DMS79 treated with DMSO at 0.1 percent for 48 hours (cell line): Measurements from ENCODE around the gene DNASE1L1.

Experiments used
- DNase-seq: peaks from one replicate; lab custom pipeline; 2025; lab: John Stamatoyannopoulos, UW

DNASE1L1 gene, protein sequence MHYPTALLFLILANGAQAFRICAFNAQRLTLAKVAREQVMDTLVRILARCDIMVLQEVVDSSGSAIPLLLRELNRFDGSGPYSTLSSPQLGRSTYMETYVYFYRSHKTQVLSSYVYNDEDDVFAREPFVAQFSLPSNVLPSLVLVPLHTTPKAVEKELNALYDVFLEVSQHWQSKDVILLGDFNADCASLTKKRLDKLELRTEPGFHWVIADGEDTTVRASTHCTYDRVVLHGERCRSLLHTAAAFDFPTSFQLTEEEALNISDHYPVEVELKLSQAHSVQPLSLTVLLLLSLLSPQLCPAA

DNA sequence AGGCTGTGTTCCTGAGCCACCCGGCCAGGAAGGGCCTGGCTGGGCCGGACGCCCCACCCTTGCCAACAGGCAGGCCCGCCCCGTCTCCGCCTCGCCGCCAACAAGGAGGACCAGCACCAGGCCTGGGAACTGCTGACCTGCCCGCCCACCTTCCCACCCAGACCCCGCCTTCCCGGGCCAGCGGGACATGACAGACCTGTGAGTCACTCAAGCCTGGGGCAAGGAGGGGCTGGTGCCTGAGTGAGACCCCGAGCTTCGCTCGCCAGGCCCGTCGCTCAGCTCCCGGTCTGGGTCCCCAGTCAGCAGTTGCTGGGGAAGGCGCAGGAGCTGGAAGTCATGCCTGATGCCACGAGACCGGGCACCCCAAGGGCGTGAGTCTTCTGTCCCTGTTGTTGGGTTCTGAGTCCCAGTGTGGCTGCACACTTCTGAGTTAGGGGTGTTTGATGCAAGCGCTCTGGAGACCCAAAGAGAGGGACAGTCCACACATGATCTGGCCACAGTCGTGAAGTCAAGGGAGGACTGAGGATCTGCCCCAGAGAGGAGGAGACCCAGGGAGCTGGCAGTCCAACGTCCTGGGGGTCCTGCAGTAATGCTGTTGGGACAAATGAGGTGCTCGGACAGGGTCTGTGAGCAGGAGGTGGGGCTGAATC is at the start of gene DNASE1L1:
TSS of gene DNASE1L1 (minus strand) at position 33 of the 650 bp plus-strand sequence. CDS start 3,686 bp downstream, outside the sequence.
- DNase-seq: no peak

DNA sequence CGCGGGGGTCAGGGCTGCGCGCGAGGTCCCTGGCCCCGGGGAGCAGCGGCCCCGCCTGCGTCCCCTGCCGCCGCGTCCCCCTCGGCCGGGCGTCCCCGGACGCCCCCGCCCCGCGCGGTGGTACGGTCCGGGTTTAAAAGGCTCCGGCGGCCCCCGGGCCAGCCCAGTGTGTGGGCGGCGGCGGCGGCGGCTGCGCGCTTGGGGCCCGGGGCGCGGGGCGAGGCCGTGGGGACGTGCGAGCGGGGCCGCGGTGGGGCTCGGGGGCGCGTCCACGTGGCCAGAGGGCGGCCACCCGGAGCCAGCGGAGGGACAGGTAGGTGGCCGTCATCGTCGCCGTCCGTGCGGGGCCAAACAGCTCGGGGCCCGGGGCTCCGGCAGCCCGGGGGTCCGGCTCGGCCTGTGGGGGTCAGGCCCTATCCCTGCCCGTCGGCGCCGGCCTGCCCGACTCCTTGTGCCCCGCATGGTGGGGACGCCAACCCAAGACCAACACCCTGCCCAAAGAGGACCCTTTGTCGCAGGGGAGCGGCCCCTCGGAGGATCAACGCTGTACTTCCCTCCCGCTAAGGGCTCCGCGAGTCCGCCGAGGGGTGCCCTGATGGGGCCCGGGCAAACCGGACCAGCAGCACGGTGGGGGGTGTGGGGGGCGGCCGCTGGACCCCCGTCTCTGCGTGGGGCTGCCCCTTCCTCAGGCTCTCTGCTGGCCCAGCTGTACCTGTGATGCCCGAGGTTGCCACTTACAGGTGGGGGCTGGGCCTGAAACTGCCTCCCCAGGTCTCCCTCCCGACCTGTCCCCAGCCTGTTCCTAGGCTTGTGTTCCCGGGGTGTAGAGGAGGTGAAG is 49.3 kb upstream of the DNASE1L1 start, which contains the start of gene PLXNA3:
TSS of gene PLXNA3 (plus strand) at position 166 of the 838 bp plus-strand sequence. CDS start 1,903 bp downstream, outside the sequence.
- no peak for DNase-seq

DNA sequence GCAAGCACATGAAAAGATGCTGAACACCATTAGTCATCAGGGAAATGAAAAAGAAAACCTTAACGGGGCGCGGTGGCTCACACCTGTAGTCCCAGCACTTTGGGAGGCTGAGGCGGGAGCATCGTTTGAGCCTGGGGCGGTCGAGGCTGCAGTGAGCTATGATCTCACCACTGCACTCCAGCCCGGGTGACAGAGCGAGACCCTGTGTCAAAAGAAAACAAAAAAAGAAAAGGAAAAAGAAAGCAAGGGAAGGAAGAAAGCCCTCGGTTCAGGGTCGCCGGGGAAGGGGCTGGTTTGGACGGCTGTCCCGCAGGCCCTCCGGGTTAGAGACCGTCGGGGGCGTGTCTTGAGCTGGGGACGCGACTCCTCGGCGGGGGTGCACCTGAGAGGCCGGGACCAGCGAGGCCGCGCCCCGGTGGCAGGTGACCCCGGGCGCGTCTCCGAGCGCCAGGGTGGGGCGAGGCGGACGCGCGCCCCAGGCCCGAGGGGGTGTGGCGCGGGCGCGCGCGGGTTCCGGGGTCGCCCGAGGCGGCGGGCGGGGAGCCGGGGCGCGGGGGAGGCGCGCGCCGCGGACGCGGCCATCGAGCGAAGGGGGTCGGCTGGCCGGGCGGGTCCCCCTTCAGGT is 48.5 kb upstream of the DNASE1L1 start:
- peak; percentile 28 for DNase-seq

DNA sequence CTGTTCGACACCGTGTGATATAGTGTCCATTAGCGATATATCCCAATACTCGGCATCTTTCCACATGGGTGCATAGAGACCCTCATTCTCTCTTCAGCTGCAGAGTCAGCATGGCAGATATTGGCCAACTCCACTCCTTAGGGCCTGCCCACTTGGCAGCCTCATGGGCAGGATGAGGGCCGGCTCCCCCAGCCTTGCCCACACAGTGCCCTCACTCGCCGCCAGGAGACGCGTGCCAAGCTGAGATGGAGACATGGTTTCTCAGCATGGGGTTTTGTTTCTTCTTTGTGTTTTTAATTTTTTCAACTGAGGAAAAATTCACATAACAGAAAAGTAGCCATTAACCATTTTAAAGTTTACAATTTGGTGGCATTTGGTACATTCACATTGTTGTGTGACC is 43.8 kb upstream of the DNASE1L1 start:
- no peak for DNase-seq

DNA sequence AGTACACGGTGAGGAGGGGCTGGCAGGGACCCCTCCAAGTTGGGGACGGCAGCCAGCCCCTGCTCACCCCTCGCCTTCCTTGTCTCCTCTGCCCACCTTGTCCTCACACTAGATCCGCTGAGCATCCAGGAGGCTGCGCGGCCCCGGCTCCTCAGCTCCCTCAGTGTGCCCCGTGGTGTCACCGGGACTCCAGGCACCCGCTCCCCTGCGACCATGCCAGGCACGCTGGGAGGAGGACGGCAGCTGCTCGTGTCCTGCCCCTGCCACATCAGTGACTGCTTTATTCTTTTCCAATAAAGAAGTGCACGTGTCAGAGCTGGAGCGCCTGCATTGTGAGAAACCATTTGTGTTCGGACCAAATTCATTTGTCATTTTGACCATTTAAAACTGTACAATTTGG is 41.3 kb upstream of the DNASE1L1 start:
- DNase-seq: no peak

DNA sequence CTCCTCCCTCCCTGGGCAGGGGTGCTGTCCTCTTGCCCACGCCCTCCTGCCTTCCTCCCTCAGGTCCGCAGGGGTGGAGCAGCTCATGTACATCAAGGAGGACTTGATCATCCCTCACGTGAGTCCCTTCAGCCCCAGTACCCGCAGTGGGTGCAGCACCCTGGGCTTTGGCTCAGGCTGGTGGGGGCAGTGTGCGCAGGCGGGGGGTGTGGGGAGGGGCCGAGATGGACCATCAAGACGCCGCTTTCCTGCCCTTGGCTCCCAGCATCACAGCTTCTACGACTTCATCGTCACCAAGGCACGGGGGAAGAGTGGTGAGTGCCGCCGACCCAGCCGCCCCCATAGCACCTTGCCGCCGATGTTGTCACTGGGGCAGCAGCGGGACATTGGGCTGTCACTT is 40.6 kb upstream of the DNASE1L1 start:
- no peak for DNase-seq

DNA sequence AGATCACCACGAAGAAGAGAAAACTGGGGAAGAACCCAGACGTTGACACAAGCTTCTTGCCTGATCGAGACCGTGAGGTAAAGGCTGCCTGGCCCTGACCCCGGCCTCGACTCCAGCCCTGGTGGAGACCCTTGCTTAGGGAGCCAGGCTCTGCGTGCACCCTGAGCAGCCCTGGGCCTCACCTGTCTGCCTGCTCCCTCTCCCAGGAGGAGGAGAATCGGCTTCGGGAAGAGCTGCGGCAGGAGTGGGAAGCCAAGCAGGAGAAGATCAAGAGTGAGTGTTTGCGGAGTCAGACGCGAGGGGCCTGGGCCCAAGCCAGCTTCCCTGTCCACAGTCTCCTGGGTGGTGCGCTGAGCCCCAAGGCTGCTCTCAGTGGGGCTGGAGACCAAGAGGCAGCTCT is 39.4 kb upstream of the DNASE1L1 start:
- no peak for DNase-seq

DNA sequence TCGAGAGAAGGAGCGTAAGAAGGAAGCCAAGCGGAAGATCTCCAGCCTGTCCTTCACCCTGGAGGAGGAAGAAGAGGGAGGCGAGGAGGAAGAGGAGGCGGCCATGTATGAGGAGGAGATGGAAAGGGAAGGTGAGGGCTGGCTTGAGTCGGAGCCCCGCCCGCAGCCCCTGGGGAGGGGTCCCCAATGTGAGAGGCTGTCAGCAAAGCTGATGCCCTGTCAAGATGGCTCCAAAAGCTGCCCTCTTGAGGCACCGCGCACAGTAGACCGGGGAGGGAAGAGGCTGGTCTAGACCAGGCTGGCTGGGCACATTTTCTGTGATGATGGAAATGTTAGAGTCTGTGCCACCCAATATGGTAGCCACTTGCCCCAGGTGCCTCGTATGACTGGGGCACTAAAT is 37.4 kb upstream of the DNASE1L1 start:
- DNase-seq: no peak

DNA sequence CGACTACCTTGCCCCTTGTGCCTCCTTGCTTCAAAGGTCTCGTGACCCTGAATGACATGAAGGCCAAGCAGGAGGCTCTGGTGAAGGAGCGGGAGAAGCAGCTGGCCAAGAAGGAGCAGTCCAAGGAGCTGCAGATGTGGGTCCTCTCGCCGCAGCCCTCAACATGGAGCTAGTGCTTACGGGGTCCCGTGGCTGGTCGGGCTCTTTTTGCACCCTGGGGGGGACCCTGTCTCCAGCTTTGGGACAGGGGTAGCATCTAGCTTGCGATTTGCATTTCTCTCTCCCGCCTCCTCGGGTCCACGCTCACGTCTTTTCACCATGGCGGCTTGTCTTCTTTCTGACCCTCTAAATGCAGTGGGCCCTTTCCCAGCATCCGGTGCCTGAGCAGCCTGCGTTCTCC is 36.7 kb upstream of the DNASE1L1 start:
- DNase-seq: no peak

DNA sequence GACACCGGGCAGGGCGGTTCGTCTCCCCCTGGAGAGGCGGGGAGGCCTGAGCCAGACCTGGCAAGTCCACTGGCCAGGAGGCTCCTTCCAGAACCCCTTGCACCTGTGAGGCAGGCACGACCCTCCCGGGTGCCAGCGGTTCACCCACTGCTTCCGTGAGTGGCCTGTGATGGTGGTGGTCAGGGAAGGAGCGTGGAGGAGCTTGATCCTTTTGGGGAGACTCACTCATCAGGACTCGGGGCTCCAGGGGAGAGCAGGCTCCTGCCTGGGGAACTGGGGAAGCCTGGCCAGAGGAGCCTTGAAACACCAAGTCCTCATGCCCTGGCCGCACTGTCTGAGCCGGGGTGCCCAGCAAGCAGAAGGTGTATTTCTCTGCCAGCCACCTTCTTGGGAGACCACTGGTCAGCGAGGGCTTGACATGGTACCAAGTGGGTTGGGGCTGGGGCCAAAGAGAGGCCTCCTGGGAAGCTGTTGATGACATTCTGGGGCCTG is 35.7 kb upstream of the DNASE1L1 start:
- DNase-seq: no peak

DNA sequence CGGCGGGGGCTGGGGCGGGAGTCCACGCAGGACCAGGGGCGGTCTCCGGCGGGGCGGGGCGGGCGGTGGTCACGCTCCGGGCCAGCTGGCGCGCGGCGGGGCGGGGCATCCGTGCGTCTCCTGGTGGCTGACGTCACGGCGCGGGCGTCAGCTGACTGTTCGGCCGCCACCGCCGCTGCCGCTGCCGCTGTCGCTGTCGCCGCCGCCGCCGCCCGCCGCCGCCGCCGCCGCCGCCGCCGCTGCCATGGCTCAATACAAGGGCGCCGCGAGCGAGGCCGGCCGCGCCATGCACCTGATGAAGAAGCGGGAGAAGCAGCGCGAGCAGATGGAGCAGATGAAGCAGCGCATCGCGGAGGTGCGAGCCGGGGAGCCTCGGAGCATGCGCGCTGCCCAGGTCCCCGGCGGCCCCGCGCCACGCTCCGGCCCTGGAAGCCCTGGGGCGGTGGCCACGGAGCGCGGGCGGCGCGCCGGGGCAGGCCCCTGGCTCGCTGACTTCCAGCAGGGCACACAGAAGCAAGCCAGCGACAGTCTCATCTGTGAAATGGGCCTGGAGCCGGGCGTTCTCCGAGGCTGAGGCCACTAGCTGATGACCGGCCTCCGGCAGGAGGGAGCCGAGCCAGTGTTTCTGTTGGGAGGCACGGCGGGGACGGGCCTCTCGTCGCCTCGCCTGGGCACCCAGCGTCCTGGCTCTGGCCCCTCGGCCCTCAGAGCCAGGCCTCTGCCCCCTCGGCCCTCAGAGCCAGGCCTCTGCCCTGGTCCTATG is 35.1 kb upstream of the DNASE1L1 start, which contains the start of gene FAM50A:
TSS of gene FAM50A (plus strand) at position 150 of the 763 bp plus-strand sequence. CDS start at position 245, 95 bp downstream.
- DNase-seq: peak; percentile 22

DNA sequence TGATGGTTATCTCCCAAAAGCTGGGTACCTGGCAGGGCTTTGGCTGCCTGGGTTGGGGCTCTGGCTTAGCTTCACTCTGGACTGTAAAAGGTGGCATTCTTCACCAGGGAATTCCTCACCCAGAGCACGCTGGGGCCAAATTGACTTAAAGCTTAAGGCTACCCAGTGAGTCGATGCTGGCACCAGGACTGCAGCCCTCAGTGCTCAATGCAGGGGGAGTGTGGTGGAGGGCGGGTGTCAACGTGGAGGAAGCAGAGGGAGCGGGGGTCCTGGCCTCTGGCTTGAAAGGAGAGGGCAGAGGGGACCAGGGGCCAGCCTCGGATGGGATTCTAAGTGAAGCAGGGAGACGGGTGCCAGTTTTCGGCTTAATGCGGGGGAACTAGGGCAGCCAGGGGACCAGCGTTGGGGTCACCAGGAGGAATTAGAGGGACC is 34.4 kb upstream of the DNASE1L1 start:
- no peak for DNase-seq

DNA sequence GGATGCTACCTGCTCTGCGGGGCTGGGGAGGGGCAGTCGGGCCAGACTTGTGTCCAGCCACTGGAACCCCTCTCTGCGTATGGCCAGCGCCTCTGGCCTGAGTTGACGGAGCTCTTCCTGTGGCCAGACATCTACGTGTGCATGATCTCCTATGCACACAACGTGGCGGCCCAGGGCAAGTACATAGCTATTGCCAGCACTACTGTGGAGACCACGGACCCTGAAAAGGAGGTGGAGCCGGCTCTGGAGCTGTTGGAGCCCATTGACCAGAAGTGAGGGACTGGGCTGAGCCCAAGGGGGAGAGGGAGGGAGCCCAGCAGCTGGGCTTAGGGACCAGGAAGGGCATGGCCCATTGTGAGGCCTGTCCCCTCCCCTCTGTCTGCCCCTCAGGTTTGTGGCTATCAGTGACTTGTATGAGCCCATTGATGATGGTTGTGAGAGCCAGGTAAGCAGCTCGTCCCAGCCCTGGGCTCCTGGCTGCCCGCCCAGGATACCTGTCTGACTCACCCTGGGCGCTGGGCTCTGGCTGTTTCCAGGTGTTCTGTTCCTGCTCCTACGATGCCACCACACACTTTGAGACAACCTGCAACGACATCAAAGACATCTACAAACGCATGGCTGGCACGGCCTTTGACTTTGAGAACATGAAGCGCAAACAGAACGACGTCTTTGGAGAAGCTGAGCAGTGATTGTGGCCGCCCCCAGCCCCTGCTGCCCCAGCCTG is 33.1 kb upstream of the DNASE1L1 start:
- DNase-seq: no peak

DNA sequence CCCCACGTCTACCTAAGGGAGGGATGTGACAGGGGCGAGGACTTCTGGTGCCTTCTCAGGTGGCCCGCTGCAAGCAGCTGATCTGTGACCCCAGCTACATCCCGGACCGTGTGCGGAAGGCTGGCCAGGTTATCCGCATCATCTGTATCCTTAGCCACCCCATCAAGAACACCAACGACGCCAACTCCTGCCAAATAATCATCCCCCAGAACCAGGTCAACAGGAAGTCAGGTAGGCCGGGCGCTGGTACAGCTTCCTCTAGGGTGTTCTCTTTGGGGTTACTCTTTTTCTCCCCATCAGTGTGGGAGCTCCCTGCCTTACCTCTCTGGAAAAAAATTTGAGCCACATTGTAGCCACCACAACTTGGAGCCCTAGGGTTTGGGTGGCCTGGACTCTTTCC is 32.5 kb upstream of the DNASE1L1 start:
- DNase-seq: no peak

DNA sequence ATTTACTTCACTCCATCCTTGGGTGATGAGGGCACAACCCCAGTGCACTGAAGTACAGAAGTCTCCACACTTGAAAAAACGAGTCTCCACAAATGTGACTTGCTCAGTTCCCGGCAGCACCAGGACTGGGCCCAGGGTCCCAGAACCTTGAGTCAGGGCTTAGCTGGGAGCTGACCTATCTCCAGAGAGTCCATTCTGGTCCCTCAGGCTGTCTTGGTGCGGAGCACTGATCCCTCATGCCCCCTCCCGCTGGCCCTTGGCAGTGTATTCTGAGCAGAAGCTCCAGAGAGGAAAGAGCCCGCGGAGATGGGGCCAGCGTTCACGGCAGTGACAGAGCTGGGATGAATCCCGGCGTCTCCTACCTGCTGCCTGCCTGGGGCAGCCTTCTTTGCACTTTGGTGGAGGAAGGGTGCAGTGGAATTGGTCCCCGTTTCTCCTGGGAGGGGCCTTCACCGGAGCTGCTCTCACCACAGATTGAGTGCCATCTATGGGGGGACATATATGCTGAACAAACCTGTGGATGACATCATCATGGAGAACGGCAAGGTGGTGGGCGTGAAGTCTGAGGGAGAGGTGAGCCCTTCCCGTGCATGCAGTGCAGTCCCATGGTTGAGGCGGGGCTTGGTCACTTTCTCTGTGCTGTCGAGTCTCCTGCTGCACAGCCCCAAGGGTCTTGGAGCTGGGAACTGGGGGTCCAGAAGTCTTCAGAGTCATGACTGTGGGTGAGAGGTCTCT is 31.7 kb upstream of the DNASE1L1 start:
- DNase-seq: no peak

DNA sequence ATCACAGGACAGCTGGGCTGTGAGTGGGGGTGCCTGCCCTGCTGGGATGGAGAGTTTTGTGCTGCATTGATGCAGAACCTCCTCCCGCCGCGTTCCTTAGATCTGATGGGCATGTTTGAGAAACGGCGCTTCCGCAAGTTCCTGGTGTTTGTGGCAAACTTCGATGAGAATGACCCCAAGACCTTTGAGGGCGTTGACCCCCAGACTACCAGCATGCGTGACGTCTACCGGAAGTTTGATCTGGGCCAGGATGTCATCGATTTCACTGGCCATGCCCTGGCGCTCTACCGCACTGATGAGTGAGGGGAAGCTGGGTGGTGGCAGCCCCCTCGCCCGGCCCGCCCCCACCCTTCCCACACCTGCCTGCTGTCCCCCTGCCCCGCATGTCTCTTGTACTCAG is 30.8 kb upstream of the DNASE1L1 start:
- no peak for DNase-seq

DNA sequence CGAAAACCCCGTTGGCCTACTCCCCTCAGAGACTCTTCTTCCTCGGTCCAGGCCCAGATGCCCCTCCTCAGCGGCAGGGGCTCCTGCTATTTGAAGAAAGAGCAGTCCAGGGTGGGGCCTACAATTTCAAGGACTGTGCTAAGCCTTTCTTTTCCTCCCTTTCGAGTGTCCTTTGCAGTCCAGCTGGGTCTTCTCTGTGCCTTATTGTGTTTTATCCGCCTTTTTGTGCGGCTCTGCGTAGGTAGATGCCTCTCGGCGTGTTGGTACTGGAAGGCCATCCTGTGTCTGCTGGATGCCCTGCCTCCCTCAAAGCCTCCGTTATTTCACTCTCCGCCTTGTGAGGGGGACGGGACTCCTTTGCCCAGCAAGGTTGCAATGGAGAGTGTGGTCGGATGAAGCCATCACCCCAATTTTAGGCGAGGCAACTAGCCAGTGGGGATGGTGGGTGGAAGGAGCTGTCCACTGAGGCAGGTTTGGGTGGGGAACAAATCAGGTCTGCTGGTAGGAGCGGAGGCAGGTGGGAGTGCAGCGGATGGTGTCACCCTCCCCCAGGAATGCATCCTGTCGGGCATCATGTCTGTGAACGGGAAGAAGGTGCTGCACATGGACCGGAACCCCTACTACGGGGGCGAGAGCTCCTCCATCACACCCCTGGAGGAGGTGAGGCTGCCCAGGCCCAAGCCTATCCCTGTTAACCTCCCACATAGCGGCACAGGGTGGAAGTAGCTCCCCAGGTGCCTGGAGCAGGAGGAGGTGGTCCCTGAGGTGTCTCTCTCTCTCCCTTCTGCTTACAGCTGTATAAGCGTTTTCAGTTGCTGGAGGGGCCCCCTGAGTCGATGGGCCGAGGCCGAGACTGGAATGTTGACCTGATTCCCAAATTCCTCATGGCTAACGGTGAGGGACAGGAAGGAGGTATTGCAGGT is 29.2 kb upstream of the DNASE1L1 start:
- no peak for DNase-seq

DNA sequence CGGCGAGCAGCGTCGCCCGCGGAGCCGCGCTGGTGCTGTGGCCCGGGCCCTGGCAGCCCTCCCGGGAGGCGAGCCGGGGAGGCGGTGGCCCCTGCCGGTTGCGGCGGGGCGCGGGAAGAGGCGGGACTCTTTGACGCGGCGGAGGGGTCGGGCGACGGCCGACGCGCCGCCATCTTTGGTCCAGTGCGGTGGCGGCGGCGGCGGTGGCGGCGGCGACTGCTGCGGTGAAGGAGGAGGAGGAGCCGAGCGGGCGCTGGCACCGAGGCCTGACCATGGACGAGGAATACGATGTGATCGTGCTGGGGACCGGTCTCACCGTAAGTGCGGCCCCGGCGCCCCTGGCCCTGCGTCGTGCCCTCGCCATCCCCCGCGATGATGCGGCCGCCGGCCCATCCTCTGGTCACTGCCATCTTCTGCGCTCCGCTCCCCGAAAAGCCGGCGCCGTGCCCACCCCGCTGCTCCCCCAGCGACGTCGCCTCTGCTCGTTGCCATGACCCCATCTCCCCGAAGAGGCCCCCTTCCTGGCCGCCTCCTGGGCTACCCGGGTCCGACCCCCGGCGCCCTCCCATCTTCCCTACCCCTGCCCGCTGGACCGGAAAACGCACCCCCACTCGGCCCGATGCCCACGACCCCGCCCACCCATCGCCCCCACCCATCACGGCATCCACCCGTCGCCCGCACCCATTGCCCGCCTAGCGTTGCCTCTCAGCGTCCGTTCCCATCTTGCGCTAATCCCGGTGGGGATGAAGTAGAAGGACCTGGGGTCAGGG is 28.1 kb upstream of the DNASE1L1 start, which contains the start of gene GDI1:
TSS of gene GDI1 (plus strand) at position 172 of the 770 bp plus-strand sequence. CDS start at position 273, 101 bp downstream.
- DNase-seq: no peak
